Measurements from ENCODE around the gene ARHGEF7.

Gene ARHGEF7

GRCh38 chr13:111353508-111353907 is 238.4 kb downstream of the ARHGEF7 start:
- no peak for DNase-seq (ENCODE audit: low read depth)

- DNase-seq (ENCODE audit: low read depth), result no peak
Observed at GRCh38 chr13:111354789-111355188, 239.7 kb downstream of the ARHGEF7 start.

Data from T-helper 22 cell (primary cell).